HG02642 (cell line): ENCODE data around the gene EHMT1.
A peak's percentile ranks its signal among the peaks of the same experiment; 100 is the strongest.
"Not testable (repeated sequence)": the region's sequence is repeated elsewhere in the genome, so short reads cannot be mapped to it uniquely, and the experiment has no call there.

Source experiments
- ATAC-seq: cut with Tn5 transposase; IDR thresholded peaks from one replicate; pipeline ENCODE4 v1.9.1; 2021; ENCODE audit warnings: mild to moderate bottlenecking; ENCODE audit not compliant: unreplicated experiment, poor library complexity

The EHMT1 gene

DNA sequence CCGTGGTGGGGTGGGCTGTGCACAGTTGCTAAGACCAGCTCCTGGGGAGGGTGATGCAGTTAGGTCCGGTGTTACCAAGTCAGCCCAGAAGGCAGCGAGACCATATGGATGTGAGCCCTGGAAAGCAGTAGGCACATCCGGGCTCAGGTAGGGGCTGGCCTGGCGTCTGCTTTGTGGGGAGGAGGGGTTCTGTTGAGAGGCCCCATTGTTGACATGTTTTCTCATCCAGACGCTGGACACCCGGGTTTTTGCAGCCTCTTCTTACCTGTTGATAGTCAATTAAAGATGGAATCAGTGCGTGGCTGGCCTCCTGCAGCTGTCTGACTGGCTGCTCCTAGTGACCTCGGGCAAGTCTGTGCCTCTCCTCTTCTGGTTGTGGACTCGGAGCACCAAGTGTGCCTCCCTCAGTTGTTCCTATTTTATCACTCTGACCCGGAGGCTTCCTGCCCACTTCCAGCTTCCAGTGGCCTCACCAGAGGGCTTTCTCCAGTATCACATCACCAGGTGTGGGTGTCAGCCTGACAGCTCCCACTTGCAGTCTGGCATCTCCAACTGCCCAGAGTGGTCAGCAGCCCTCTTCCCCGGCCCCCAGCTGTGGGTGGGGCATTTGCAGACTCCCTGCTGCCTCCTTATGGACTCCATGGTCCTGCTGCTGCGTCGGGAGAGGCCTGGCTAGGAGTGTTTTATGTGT, 90.8 kb downstream of the EHMT1 start:
- no peak for ATAC-seq

DNA sequence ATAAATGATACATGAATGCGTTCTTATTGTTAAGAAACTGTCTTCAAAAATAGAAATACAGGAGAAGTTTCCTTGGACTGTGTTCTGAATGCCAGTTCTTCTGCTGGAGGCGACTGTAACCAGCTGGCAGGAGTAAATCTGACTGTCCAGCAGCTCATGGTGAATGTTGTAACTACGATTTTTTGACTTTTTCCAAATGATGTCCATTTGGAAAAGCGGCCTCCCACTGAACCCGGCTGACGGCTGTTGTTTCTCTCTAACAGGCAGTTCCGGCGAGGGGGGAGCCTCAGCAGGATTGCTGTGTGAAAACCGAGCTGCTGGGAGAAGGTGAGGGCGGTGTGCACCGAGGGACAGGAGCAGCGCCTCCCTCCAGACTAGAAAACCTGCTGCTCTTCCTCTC, 91.9 kb downstream of the EHMT1 start:
- ATAC-seq, result no peak

DNA sequence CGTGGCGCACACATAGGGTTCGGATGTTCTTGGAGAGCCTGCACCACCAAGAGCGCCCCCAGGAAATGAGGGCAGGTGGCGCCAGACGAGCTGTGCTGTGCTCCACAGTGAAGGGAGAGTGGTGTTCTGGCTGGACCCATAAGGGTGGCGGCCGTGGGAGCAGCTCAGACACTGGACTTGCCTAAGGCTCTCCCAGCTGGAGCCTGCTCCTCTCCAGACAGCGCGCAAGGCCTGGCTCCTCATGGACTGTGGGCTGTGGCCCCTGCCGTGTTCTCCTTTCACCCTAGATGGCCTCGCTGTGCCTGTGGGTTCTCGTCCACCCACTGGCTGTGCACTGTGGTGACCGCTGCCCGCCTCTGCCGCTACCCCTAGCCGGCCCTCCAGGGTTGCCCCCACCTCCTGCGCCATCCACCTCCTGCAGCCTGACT, 92.9 kb downstream of the EHMT1 start:
- no peak for ATAC-seq

DNA sequence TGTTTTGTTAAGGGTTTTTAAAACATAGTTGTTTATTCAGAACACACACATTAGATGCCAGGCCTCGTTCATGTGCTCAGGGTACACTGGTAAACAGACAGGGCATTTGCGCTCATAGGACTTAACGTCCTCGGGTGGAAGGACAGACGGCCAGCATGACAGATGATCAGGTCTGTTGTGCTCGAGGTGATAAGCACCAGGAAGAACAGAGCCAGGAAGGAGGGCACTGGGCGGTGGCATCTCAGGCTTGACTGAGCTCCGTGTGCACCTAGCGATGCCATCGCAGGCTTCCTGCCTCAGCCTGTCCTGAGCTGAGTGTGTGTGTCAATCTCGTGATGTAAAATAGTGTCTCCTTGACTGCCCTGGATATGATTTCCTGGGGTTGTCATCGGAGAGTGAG, 96.5 kb downstream of the EHMT1 start:
- no peak for ATAC-seq

DNA sequence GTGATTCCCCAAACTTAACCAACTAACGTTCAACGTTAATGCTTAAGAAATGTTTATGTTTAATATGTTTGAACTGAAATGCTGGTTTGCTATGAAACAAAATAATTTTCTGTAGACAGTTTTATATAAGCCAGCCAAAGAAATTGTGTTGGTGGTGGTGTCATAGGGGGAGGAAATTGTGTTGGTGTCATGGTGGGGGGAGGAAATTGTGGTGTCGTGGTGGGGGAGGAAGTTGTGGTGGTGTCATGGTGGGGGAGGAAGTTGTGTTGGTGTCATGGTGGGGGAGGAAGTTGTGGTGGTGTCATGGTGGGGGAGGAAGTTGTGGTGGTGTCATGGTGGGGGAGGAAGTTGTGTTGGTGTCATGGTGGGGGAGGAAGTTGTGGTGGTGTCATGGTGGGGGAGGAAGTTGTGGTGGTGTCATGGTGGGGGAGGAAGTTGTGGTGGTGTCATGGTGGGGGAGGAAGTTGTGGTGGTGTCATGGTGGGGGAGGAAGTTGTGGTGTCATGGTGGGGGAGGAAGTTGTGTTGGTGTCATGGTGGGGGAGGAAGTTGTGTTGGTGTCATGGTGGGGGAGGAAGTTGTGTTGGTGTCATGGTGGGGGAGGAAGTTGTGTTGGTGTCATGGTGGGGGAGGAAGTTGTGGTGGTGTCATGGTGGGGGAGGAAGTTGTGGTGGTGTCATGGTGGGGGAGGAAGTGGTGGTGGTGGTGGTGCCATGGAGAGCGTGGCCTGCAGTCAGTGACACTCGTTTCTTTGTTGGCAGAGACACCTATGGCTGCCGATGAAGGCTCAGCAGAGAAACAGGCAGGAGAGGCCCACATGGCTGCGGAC, 97.3 kb downstream of the EHMT1 start:
- ATAC-seq, result not testable (repeated sequence)

DNA sequence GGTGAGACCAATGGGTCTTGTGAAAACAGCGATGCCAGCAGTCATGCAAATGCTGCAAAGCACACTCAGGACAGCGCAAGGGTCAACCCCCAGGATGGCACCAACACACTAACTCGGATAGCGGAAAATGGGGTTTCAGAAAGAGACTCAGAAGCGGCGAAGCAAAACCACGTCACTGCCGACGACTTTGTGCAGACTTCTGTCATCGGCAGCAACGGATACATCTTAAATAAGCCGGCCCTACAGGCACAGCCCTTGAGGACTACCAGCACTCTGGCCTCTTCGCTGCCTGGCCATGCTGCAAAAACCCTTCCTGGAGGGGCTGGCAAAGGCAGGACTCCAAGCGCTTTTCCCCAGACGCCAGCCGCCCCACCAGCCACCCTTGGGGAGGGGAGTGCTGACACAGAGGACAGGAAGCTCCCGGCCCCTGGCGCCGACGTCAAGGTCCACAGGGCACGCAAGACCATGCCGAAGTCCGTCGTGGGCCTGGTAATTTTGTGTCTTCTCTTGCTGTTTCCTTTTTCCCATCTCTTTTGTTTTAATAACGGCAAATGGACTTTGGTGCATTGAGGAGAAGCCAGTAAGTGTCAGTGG, 98.0 kb downstream of the EHMT1 start:
- ATAC-seq, result no peak

DNA sequence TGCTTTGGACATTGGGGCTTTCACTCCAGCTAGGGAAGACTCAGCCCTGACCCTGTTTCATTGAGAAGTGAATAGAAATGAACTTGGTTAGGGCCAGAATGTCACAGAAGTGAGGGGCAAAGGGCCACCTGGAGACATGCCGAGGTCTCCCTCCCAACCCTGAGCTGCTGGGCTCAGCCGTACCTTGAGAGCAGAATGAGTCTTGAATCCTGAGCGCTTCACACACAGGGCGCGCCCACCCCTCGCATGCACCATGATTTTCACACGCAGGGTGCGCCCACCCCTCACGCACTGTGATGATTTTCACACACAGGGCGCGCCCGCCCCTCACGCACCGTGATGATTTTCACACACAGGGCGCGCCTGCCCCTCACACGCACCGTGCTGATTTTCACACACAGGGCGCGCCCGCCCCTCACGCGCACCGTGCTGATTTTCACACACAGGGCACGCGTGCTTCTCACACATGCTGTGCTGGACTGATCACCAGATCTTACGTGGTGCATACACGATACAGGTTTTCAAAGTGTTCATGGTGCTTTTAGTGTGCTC, 99.0 kb downstream of the EHMT1 start:
- ATAC-seq, result no peak

DNA sequence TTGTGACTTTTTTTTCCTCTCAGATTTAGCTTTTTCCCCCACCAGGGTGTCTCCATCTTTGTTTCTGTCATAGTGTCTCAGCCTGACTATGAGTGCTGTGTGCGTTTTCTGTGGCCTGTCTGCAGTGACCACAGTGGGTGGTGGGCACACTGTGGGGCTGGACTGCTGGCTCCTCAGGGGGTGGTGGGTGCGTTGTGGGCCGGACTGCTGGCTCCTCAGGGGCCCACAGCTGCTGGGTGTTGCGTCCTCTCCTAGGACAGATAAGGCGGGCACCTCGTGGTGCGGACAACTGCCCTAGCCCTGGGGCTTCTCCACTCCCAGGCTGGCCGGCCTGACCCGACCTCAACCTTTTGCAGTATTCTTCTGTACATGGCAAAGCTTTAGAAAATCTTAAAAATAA, 100.4 kb downstream of the EHMT1 start:
- ATAC-seq, result no peak

DNA sequence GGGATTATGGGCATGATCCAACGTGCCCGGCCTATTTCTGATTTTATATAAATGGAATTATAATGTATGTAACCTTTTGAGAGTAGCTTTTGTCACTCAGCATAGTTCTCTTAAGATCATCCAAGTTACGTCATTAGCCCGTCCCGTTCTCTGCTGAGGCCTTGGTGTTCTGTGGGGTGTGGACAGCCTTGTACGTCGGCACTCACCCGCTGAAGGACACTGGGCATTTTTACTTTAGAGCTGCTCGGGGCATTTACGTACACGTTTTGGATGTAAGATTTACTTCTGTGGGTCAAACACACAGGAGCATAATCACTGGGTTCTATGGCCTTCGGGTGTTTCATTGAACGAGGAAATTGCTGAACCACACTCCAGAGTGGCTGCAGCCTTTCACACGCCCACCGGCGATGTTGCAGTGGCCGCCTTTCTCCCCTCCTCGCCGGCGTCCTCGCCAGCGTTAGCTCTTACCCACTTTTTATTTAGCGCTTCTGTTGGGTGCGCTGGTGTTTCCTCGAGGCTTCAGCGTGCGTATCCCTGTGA, 101.8 kb downstream of the EHMT1 start:
- no peak for ATAC-seq

DNA sequence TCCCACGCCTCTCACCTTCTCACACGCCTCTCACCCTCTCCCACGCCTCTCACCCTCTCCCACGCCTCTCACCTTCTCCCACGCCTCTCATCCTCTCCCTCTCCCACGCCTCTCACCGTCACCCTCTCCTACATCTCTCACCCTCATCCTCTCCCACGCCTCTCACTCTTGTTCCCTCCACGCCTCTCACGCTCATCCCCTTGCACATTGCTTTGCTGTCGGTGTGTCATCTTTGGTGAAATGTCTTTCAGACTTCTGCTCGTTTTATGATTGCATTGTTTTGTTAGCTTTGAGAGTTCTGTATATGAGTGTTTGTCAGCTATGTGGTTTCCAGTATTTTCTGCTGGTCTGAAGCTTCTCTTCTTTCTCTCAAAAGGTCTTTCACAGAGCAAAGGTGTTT, 102.7 kb downstream of the EHMT1 start:
- no peak for ATAC-seq

DNA sequence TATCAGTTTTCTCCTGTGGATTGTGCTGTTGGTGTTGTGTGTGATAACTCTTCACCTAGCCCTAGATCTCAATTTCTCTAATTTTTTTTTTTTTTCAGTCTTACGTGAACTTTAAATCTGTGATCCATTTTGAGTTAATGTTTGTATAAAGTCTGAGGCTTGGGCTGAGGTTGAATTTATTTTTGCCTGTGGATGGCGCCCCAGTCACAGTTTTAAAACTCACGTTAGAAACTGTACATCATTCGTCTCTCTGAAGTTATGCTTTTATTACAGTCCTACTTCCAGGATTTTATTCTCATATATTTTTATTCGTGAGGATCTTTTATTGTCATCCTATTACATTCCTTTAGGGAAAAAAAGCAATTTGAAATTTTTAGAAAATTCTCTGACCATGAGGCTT, 103.1 kb downstream of the EHMT1 start:
- no peak for ATAC-seq

DNA sequence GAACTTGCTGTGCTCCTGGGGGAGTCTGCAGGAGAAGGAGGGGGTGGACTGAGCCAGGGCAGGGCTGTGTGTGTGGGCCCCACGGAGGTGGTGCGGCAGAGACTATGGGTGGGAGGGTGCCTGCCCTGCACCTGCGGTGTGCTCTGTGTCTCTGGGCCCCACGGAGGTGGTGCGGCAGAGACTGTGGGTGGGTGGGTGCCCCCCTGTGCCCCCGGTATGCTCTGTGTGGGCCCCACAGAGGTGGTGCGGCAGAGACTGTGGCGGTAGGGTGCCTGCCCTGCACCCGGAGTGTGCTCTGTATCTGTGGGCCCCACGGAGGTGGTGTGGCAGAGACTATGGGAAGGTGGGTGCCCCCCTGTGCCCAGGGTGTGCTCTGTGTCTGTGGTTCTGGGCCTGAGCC, 103.7 kb downstream of the EHMT1 start:
- ATAC-seq, result no peak

DNA sequence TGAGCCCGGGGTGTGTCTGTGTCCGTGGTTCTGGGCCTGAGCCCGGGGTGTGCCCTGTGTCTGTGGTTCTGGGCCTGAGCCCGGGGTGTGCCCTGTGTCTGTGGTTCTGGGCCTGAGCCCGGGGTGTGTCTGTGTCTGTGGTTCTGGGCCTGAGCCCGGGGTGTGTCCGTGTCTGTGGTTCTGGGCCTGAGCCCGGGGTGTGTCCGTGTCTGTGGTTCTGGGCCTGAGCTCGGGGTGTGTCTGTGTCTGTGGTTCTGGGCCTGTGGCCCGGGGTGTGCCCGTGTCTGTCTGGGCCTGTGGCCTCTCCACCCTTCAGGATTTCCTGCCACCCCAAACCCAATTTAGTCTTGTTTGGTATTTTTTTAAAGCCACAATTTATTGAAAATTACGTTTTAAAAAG, 104.6 kb downstream of the EHMT1 start:
- ATAC-seq, result not testable (repeated sequence)

DNA sequence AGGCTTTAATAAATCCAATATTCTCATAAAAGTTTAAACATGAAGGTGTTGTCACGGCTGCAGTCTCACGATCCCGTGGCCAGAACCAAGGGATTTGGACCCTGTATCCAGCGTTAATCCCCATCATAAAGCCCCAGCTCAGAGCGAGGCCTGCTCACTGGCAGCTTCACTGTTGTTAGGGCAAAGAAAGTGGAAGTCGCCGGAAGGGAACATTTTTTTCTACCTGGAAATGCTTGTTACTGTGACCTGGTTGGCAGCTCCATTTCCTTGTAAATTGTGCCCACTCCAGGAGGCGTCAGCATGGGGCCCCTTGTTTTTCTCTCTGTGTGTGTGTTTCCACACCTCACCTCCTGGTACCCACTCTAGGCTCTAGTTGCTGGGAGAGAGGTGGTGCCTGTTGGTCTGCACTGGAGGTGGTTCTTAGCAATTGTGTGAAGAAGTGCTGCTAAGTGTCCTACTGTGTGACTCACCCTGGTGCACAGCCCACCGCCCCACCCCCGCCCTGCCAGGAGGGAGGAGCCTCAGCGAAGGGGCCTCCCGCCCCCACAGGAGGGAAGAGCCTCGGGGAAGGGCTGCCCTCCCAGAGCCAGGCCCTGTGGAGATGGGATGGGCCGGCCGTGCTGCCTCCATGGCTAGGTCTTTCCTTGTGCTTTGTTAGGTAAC, 105.1 kb downstream of the EHMT1 start:
- no peak for ATAC-seq

DNA sequence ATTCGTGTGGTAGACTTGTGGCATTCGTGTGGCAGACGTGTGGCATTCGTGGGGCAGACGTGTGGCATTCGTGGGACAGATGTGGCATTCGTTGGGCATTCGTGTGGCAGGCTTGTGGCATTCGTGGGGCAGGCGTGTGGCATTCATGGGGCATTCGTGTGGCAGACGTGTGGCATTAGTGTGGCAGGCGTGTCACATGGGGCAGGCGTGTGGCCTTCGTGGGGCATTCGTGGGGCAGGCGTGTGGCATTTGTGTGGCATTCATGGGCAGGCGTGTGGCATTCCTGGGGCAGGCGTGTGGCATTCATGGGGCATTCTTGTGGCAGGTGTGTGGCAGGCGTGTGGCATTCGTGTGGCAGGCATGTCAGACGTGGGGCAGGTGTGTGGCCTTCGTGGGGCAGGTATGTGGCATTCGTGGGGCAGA, 106.0 kb downstream of the EHMT1 start:
- no peak for ATAC-seq

DNA sequence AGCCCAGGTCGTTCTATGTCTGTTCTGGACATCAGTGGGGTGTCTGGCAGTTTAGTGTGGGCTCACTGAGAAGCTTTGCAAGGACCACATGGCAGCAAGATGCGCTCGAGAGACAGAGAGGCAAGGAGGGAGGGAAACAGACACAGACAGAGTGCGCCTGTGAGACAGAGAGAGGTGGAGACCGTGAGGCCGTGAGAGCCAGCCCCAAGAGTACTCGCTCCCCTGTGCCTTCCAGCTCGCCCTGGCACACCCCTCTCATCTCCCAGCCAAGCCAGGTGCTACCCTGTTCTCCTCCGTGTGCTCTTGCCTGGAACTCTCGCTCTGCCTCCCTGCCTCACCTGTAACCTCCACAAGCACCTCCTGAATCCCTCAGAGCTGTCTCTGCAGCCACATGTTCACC, 106.8 kb downstream of the EHMT1 start:
- no peak for ATAC-seq

DNA sequence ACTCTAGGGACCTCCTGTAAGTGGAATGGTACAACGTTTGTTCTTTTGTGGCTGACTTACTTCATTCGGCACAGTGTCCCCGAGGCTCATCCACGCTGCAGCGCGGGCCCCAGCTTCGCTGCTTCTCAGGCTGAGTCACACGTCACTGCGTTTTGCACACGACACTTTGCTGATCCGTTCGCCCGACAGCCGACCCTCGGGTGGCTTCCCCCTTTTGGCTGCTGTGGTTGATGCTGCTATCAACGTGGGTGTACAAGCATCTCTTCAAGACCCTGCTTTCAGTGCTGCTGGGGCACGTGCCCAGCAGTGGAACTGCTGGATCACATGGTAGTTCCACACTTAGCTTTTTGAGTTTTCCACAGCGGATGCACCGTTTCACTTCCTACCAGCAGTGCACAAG, 107.5 kb downstream of the EHMT1 start:
- ATAC-seq, result peak; percentile 75

DNA sequence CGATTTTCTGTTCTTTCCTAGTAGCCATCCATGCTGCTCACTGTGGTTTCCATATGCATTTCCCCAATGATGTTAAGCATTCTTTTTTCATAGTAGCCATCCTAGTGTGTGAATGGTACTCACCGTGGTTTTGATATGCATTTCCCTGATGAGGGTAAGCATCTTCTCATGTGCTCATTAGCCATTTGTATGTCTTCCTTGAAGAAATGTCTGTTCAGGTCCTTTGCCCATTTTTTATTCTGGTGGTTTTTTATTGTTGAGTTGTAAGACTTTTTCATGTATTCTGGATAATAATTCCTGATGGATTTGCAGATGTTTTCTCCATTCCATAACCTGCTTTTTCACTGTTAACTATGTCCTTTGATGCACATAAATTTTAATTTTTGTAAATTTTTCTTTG, 108.0 kb downstream of the EHMT1 start:
- no peak for ATAC-seq

DNA sequence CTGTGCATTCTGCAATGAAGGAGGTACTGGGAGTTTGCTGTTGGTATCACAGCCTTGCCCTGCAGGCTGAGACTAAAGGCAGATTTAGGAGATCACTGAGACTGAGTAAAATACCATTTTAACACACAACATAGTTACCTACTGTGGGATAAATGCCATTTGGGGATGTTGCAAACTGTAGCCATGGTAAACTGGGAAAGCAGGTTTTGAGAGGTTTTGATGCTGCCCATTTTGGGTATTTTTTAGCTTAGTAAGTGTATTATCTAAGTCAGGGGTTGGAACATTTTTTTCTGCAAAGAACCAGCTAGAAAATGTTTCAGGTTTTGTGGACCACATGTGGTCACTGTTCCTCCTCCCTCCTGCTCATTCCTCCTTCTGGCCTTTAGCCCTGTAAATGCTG, 108.9 kb downstream of the EHMT1 start:
- no peak for ATAC-seq
